Endothelial cell of umbilical vein (primary cell): ENCODE results near the gene PDCD1. TPM values are rescaled to one million over a fixed set of nuclear protein-coding genes. Genes with fewer than 3 reads are reported as not detected.

Source experiments
- BruUV-seq: library from RNA; stranded (reverse); fragments of 400-500 nt; replicated peaks from 2 replicates; lab custom pipeline; 2021; lab: Mats Ljungman, UMichigan
- CTCF ChIA-PET: fragments of 300-600, 350-600 bp; sonication (Branson Sonifier 250); formaldehyde crosslinking; loops from one replicate; lab custom pipeline; 2021; ENCODE audit warnings: antibody characterized with exemption, inconsistent platforms; lab: Charles Lee
- POLR2A ChIA-PET: fragments of 300-600, 350-600 bp; sonication (Branson Sonifier 250); formaldehyde crosslinking; loops from one replicate; lab custom pipeline; 2021; ENCODE audit warnings: antibody characterized with exemption, inconsistent platforms; lab: Charles Lee
- DNase-seq: peaks from one replicate; pipeline ENCODE4 v3.0.0-alpha.2; 2011; ENCODE audit warnings: low read depth, low spot score
- FAIRE-seq: peaks from 2 replicates; lab custom pipeline; 2011; peaks lifted over from hg19 to GRCh38; lab: Jason Lieb, UNC
- H2AFZ ChIP-seq: 2 replicates; pipeline ENCODE4 v1.6.0; 2012; ENCODE audit warnings: low read depth, low read length, control low read depth, inconsistent platforms
- H3K27ac ChIP-seq: 2 replicates; pipeline ENCODE4 v1.5.1; 2011; ENCODE audit warnings: low read depth, mild to moderate bottlenecking, control low read depth, low read length, moderate library complexity; ENCODE audit not compliant: insufficient read depth
- H3K27me3 ChIP-seq, 2 experiments: 2 replicates each; pipeline versions ENCODE4 v1.6.0 to v1.6.1; 2011; ENCODE audit warnings: low read length in 2 of 2, mixed read lengths in 1 of 2; ENCODE audit not compliant: control insufficient read depth in 2 of 2, insufficient read depth in 2 of 2
- H3K36me3 ChIP-seq, 2 experiments: 2 replicates in 1 of 2; 3 replicates in 1 of 2; pipeline ENCODE4 v1.5.1; 2011; ENCODE audit warnings: low read length in 2 of 2, mild to moderate bottlenecking in 1 of 2, moderate library complexity in 1 of 2; ENCODE audit not compliant: control insufficient read depth in 2 of 2, insufficient read depth in 2 of 2; ENCODE audit errors: extremely low read depth in 1 of 2
- H3K4me1 ChIP-seq: 3 replicates; pipeline ENCODE4 v1.5.1; 2011; ENCODE audit warnings: mild to moderate bottlenecking, low read length; ENCODE audit not compliant: control insufficient read depth, insufficient read depth; ENCODE audit errors: extremely low read depth
- H3K4me2 ChIP-seq: 2 replicates; pipeline ENCODE4 v1.6.1; 2011; ENCODE audit warnings: low read length, control low read depth, mixed read lengths; ENCODE audit not compliant: insufficient read depth
- H3K4me3 ChIP-seq, 3 experiments: fragments of 200-600 bp in 1 of 3; sonication (generic), shearing (Covaris generic) in 1 of 3; replicated peaks in 1 of 3; 2 replicates each; pipeline ENCODE4 v1.5.1; 2011 to 2016; ENCODE audit warnings: control low read depth in 3 of 3, low read length in 3 of 3, mild to moderate bottlenecking in 2 of 3, inconsistent platforms in 1 of 3, low read depth in 1 of 3, moderate library complexity in 1 of 3; ENCODE audit not compliant: insufficient read depth in 1 of 3
- H3K79me2 ChIP-seq: 2 replicates; pipeline ENCODE4 v1.6.0; 2012; ENCODE audit warnings: low read length, inconsistent platforms; ENCODE audit not compliant: control insufficient read depth, insufficient read depth
- H3K9ac ChIP-seq: replicated peaks from 2 replicates; pipeline ENCODE3; 2011; ENCODE audit warnings: low read length, control low read depth; ENCODE audit not compliant: insufficient read depth; ENCODE audit errors: extremely low read depth
- H3K9me1 ChIP-seq: replicated peaks from 3 replicates; pipeline ENCODE4 v1.6.0; 2011; ENCODE audit warnings: mild to moderate bottlenecking, low read length; ENCODE audit not compliant: control insufficient read depth, insufficient read depth; ENCODE audit errors: extremely low read depth
- H3K9me3 ChIP-seq: replicated peaks from 2 replicates; pipeline ENCODE4 v1.5.1; 2012; ENCODE audit warnings: low read length, inconsistent platforms; ENCODE audit not compliant: control insufficient read depth, insufficient read depth
- H4K20me1 ChIP-seq: replicated peaks from 2 replicates; pipeline ENCODE3; 2011; ENCODE audit warnings: mild to moderate bottlenecking, low read length; ENCODE audit not compliant: control insufficient read depth, insufficient read depth; ENCODE audit errors: extremely low read depth
- CTCF ChIP-seq, 2 donors: IDR thresholded peaks; 1 replicate in 1 of 2; 2 replicates in 1 of 2; pipeline ENCODE4 v1.5.1; 2011; ENCODE audit warnings: low read length in 2 of 2, mild to moderate bottlenecking in 2 of 2, moderate library complexity in 2 of 2, control low read depth in 1 of 2, inconsistent platforms in 1 of 2, low read depth in 1 of 2; ENCODE audit not compliant: insufficient read depth in 1 of 2; ENCODE audit errors: extremely low read depth in 1 of 2
- EZH2 ChIP-seq: IDR thresholded peaks from 2 replicates; pipeline ENCODE4 v1.6.1; 2012; ENCODE audit warnings: borderline replicate concordance, low read depth, mild to moderate bottlenecking, moderate library complexity, low read length, inconsistent platforms; ENCODE audit not compliant: severe bottlenecking
- FOS ChIP-seq: IDR thresholded peaks from 2 replicates; pipeline ENCODE4 v1.6.1; 2011; ENCODE audit warnings: mild to moderate bottlenecking, low read length, moderate library complexity, borderline replicate concordance; ENCODE audit not compliant: insufficient read depth
- JUN ChIP-seq: IDR thresholded peaks from 2 replicates; pipeline ENCODE4 v1.6.1; 2011; ENCODE audit warnings: borderline replicate concordance, low read depth; ENCODE audit not compliant: insufficient read length, insufficient read depth
- MAX ChIP-seq: IDR thresholded peaks from 2 replicates; pipeline ENCODE4 v1.6.1; 2011; ENCODE audit not compliant: insufficient read depth, insufficient read length
- MYC ChIP-seq: IDR thresholded peaks from one replicate; pipeline ENCODE4 v1.6.1; 2011; ENCODE audit warnings: mild to moderate bottlenecking, low read depth, low read length
- POLR2A ChIP-seq: IDR thresholded peaks from 2 replicates; pipeline ENCODE4 v1.6.1; 2012; ENCODE audit warnings: low read depth, mild to moderate bottlenecking, control low read depth, low read length
- POLR2AphosphoS5 ChIP-seq: IDR thresholded peaks from 2 replicates; pipeline ENCODE4 v1.6.1; 2012; ENCODE audit warnings: low read depth, mild to moderate bottlenecking, control low read depth, low read length, moderate library complexity; ENCODE audit not compliant: insufficient read depth
- dilution Hi-C: fragments of 300-500 bp; cut with MboI; formaldehyde crosslinking; loops from one replicate; pipeline ENCODE4 v1.15.0; 2019; ENCODE audit warnings: low sequenced_read_pairs; ENCODE audit not compliant: extremely low pct_ligation_motif_present
- intact Hi-C: fragments of 100-400 bp; cut with micrococcal nuclease; formaldehyde crosslinking; loops from one replicate; pipeline ENCODE4 v1.10.0; 2022
- polyA plus RNA-seq, 4 experiments: library from polyadenylated mRNA; depleted of rRNA in 3 of 4; stranded (reverse) in 3 of 4; unstranded in 1 of 4; fragments of >200 nt; gene quantifications; 2 replicates each; pipeline versions ENCODE4 v1.2.1 to v1.2.3, GENCODE V29; 2011 to 2012; ENCODE audit warnings: missing spikeins in 1 of 4
- total RNA-seq: library from RNA; stranded (reverse); gene quantifications from 2 replicates; pipeline ENCODE4 v1.2.3, GENCODE V29; 2021

Gene PDCD1
- total and polyA plus RNA-seq, 2 donors (not counting 3 experiments of a cell fraction or from before 2014, with no cell fraction given), result not detected

GRCh38 chr2:241890524-241891235, 32.0 kb upstream of the PDCD1 start:
- Histone ChIP-seq H3K9me3 (no peaks in the 10 kb centered on the region), H2AFZ (no peak overlapping the region), H3K9ac (no peak overlapping the region), H3K9me1 (no peaks in the 10 kb centered on the region), H3K4me1 (no peaks in the 10 kb centered on the region), H3K36me3 (no peaks in the 10 kb centered on the region), H3K4me3 (no peak overlapping the region), H3K4me2 (no peak overlapping the region), H3K27ac (no peak overlapping the region), H3K79me2 (no peaks in the 10 kb centered on the region), H3K27me3 (no peaks in the 10 kb centered on the region), H4K20me1 (no peaks in the 10 kb centered on the region)
- dilution Hi-C loops, result no loop called here
- no peak for TF ChIP-seq FOS
- no peak for TF ChIP-seq MAX
- TF ChIP-seq JUN, result no peak
- TF ChIP-seq CTCF (IDR thresholded peaks at IDR 0.05; ENCODE audit: extremely low read depth in 1 of 2, insufficient read depth in 1 of 2, low read depth in 1 of 2, low read length in 2 of 2), result no peak
- TF ChIP-seq MYC, result no peak
- no peak for TF ChIP-seq POLR2AphosphoS5
- TF ChIP-seq POLR2A, result no peak
- no peak for TF ChIP-seq EZH2
- intact Hi-C loops, result no loop called here
- CTCF ChIA-PET, result no interaction called here
- POLR2A ChIA-PET, result no interaction called here
- no peak for FAIRE-seq
- no TSS peak for BruUV-seq
- DNase-seq, result no peak
